ENCODE results near the gene TFG.

GRCh38 chr3:100748220-100748619 is 38.9 kb downstream of the TFG start:
- TF ChIP-seq CTCF (IDR thresholded peaks at IDR 0.05; ENCODE audit: low read depth, low read length) (no peak), EZH2phosphoT487 (IDR thresholded peaks at IDR 0.05; ENCODE audit: low read depth) (no peak)
